ENCODE measurements around the gene ZNF302. TPM values are rescaled to one million over a fixed set of nuclear protein-coding genes. Genes with fewer than 3 reads are reported as not detected.

The ZNF302 gene
- total RNA-seq, 2 experiments from 2014 or later = 17.1 to 17.6 TPM

DNA sequence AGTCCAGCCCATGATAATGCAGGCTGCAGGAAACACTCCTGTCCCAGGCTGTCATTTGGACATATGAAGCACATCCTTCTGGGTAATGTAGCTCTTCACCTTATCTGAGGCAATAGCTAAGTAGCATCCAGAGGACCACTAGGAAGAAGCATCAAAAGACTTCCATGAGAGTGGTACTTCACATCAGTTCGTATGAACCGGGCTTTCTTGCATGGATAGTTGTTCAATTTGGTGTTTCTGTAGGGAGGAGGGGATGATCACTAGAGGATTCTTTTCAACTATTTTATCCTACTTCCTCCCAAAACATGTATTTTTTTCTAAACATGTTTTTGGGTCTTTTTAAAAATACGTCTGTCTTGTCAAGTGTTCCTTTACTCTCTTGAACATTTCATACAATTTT is 12.9 kb downstream of the ZNF302 start:
- Mint-ChIP-seq H3K4me3 (no peak overlapping the region), H3K27ac (no peak overlapping the region), H3K36me3 (ENCODE audit: low read depth) (peaks cover 13% of the 10 kb centered on the region), H3K9me3 (ENCODE audit: low read depth) (peaks cover 35% of the 10 kb centered on the region), H3K4me1 (no peaks in the 10 kb centered on the region), H3K27me3 (peaks cover 11% of the 10 kb centered on the region)
- DNase-seq (no peak), ATAC-seq (no peak)
- intact Hi-C loops (cut with DNase I, micrococcal nuclease) = no loop called here
- ChIA-PET POLR2A (interaction anchor here (0.8 kb wide), 1 partner anchor 13 kb away, joined by 5 read pairs; the partner anchor contains the start of genes SCGB2B2 and ZNF302), CTCF (interaction anchor here (1.3 kb wide), 1 partner anchor 12 kb away, joined by 4 read pairs; no protein-coding TSS in a partner anchor)

DNA sequence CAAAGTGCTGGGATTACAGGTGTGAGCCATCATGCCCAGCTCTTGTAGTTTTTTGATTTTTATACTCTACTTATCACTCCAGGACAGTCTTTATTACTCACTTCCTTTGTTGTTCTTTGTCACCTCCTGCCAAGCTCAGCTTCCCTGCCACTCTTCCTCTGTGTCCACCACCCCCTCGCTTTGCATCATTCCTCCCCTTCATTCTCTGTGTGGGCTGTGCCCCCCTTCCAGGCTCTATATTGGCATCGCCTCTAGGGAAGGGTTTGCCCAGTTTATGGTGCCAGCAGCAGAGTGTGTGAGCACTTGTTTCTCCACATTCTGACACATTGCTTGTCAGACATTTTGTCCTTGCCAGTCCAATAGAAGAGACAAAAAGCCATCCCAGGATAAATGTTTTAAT is 15.1 kb downstream of the ZNF302 start:
- POLR2A ChIA-PET = no interaction called here
- Mint-ChIP-seq H3K27me3 (peaks cover 11% of the 10 kb centered on the region), H3K27ac (no peak overlapping the region), H3K9me3 (ENCODE audit: low read depth) (peaks cover 16% of the 10 kb centered on the region), H3K4me1 (no peaks in the 10 kb centered on the region), H3K36me3 (ENCODE audit: low read depth) (no peaks in the 10 kb centered on the region), H3K4me3 (no peak overlapping the region)
- CTCF ChIA-PET = no interaction called here
- DNase-seq (no peak), ATAC-seq (peak; percentile 44)
- intact Hi-C loops (cut with DNase I, micrococcal nuclease) = no loop called here

DNA sequence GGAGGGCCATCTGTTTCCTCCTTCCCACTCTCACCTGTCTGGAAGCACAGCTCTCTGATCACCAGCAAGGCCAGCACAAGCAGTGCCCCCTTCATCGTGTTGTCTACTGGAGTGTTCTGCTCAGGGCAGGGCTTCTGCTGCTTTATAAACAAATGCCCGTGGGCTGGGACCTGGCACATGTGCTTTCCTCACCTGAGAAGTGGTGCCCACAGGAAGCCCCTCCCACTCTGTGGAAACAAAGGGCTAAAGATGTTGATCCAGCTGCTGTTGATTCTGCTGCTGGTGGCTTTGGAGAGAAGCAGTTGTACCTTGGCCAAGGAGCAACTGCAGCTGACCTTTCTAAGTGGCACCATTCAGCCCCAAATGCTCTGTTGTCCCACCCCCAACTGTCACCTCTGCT is 30.2 kb downstream of the ZNF302 start:
- Mint-ChIP-seq H3K27ac (no peak overlapping the region), H3K27me3 (peaks cover 28% of the 10 kb centered on the region), H3K36me3 (ENCODE audit: low read depth) (peaks cover 8% of the 10 kb centered on the region), H3K4me3 (no peak overlapping the region), H3K9me3 (ENCODE audit: low read depth) (peaks cover 9% of the 10 kb centered on the region), H3K4me1 (no peaks in the 10 kb centered on the region)
- DNase-seq (no peak), ATAC-seq (no peak)
- ChIA-PET CTCF (interaction anchor here (0.9 kb wide), 1 partner anchor 68 kb away, joined by 3 read pairs; no protein-coding TSS in a partner anchor), POLR2A (no interaction called here)
- intact Hi-C loops (cut with DNase I, micrococcal nuclease) = no loop called here

DNA sequence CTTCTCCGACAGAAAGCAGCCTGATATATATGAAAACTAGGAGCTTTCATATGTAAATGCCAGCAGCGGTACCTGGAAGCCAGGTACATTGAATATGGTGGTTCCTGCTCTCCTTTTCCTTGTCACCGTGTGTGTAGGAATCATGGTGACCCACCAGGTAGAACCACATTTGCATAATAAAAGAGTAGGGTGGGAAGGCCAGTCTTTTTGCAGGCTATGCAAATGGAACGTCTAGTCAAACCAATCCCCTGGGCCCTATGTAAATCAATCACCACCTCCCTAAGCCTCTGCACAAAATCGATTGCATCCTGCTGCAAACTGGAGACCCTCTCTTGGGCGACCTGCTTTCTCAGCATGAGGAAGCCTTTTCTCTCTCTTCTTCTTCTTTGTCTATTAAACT is 34.4 kb downstream of the ZNF302 start:
- Mint-ChIP-seq H3K4me1 (no peaks in the 10 kb centered on the region), H3K4me3 (no peak overlapping the region), H3K27ac (no peak overlapping the region), H3K27me3 (peaks cover 28% of the 10 kb centered on the region), H3K36me3 (ENCODE audit: low read depth) (peaks cover 11% of the 10 kb centered on the region), H3K9me3 (ENCODE audit: low read depth) (peaks cover 21% of the 10 kb centered on the region)
- ChIA-PET POLR2A (interaction anchor here (0.6 kb wide), 1 partner anchor 465 kb away, joined by 3 read pairs; no protein-coding TSS in a partner anchor), CTCF (interaction anchor here (0.6 to 6.5 kb wide), 7 partner anchors 15 to 331 kb away, joined by 3 to 88 read pairs (median 4); no protein-coding TSS in a partner anchor)
- intact Hi-C loops (cut with DNase I, micrococcal nuclease) = loop anchor here (1.0 to 5.0 kb wide), 6 partner anchors 73 to 933 kb away; partner anchors contain the start of gene PDCD2L (in 1 of the 2)
- DNase-seq (no peak), ATAC-seq (no peak)

DNA sequence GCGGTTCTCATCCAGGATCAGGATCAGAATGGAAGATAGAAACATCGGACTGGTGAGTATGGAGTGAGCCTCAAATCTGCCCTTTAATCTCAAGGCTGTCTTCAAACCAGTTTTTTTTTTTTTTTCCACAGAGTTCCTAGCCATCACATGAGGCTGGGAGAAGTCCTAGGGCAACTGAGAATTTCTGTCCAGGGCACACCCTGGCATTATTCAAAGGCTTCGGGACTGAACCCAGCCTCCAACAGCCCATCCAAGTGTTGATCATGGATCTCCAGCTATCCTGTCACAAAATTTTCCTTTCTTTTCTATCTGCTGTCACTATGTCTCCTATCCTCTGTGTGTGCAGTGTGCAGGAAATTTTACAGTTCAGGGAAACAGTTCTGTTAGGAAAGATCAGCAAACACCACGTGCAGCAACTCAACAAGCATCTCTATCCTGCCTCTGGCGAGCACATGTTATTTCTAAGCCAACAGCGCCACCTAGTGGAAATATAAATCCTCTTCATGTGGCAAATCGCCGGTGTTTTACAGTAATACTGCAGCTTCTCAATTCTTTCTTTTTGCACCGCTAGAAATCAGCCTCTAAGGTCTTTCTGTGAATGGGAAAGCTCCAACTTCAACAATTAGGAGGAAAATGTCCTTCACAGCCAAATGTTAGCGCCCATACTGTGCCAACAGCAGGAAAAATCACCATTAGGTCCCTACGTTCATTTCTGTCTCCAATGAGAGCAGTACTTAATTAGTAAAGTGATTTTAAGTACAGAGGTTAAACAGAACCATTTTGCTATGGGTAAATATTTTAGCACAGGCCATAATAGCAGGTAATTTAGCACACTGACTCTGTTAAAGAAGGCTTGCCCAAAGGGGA is 35.1 kb downstream of the ZNF302 start:
- peaks cover 8% of the 10 kb centered on the region for H3K36me3 Mint-ChIP-seq (ENCODE audit: low read depth)
- DNase-seq (peak; percentile 64), ATAC-seq (peak; percentile 70)
- ChIA-PET CTCF (interaction anchor here (0.6 to 6.5 kb wide), 10 partner anchors 13 to 332 kb away, joined by 3 to 88 read pairs (median 4); no protein-coding TSS in a partner anchor), POLR2A (interaction anchor here (0.6 to 0.7 kb wide), 4 partner anchors 112 to 1233 kb away, joined by 3 to 5 read pairs (median 3); no protein-coding TSS in a partner anchor)
- no peak overlapping the region for H3K27ac Mint-ChIP-seq
- peaks cover 19% of the 10 kb centered on the region for H3K9me3 Mint-ChIP-seq (ENCODE audit: low read depth)
- H3K4me1 Mint-ChIP-seq = no peaks in the 10 kb centered on the region
- H3K4me3 Mint-ChIP-seq = no peak overlapping the region
- intact Hi-C loops (cut with DNase I, micrococcal nuclease) = loop anchor here (1.0 to 5.0 kb wide), 6 partner anchors 73 to 934 kb away; partner anchors contain the start of gene PDCD2L (in 1 of the 2)
- peaks cover 24% of the 10 kb centered on the region for H3K27me3 Mint-ChIP-seq

- POLR2A ChIA-PET = interaction anchor here (0.6 to 0.7 kb wide), 2 partner anchors 111 to 1234 kb away, joined by 3 read pairs; no protein-coding TSS in a partner anchor
- DNase-seq (no peak), ATAC-seq (no peak)
- no peak overlapping the region for H3K4me3 Mint-ChIP-seq
- H3K4me1 Mint-ChIP-seq = no peaks in the 10 kb centered on the region
- CTCF ChIA-PET = interaction anchor here (0.8 to 6.5 kb wide), 8 partner anchors 12 to 211 kb away, joined by 3 to 88 read pairs (median 4); no protein-coding TSS in a partner anchor
- H3K27ac Mint-ChIP-seq = no peak overlapping the region
- peaks cover 19% of the 10 kb centered on the region for H3K9me3 Mint-ChIP-seq (ENCODE audit: low read depth)
- peaks cover 24% of the 10 kb centered on the region for H3K27me3 Mint-ChIP-seq
- peaks cover 8% of the 10 kb centered on the region for H3K36me3 Mint-ChIP-seq (ENCODE audit: low read depth)
- intact Hi-C loops (cut with DNase I, micrococcal nuclease) = loop anchor here (2.0 to 5.0 kb wide), 3 partner anchors 211 to 934 kb away; partner anchors contain the start of gene PDCD2L (in 1 of the 2)
Observed at GRCh38 chr19:34713262-34713637, 35.8 kb downstream of the ZNF302 start.

DNA sequence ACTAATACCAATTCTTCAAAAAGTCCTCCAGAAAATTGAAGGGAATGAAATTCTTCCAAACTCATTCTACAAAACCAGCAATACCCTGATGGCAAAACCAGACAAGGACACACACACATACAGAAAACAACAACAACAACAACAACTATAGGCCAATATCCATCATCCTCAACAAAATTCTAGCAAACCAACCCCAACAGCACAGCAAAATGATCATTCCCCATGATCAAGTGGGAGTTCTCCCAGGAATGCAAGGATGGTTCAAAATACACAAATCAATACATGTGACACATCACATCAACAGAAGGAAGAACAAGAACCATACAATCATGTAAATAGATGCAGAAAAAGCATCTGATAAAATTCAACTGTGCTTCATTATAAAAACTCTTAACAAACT is 37.9 kb downstream of the ZNF302 start:
- Mint-ChIP-seq H3K36me3 (ENCODE audit: low read depth) (peaks cover 8% of the 10 kb centered on the region), H3K27ac (no peak overlapping the region)
- intact Hi-C loops (cut with DNase I, micrococcal nuclease) = no loop called here

GRCh38 chr19:34722353-34722752 is 44.9 kb downstream of the ZNF302 start:
- ChIA-PET CTCF (interaction anchor here (1.2 kb wide), 1 partner anchor 23 kb away, joined by 3 read pairs; no protein-coding TSS in a partner anchor), POLR2A (no interaction called here)
- intact Hi-C loops (cut with DNase I, micrococcal nuclease) = no loop called here
- Mint-ChIP-seq H3K27ac (no peak overlapping the region), H3K4me3 (no peak overlapping the region), H3K4me1 (no peaks in the 10 kb centered on the region), H3K27me3 (peaks cover 14% of the 10 kb centered on the region), H3K36me3 (ENCODE audit: low read depth) (no peaks in the 10 kb centered on the region), H3K9me3 (ENCODE audit: low read depth) (no peaks in the 10 kb centered on the region)
- ATAC-seq = no peak
- no peak for DNase-seq

More for the DNA sequence above, 37.9 kb downstream of the ZNF302 start:
- peaks cover 21% of the 10 kb centered on the region for H3K27me3 Mint-ChIP-seq
- ChIA-PET POLR2A (no interaction called here), CTCF (interaction anchor here (6.5 kb wide), 1 partner anchor 75 kb away, joined by 88 read pairs; no protein-coding TSS in a partner anchor)
- DNase-seq (no peak), ATAC-seq (no peak)
- no peaks in the 10 kb centered on the region for H3K4me1 Mint-ChIP-seq
- no peak overlapping the region for H3K4me3 Mint-ChIP-seq
- peaks cover 19% of the 10 kb centered on the region for H3K9me3 Mint-ChIP-seq (ENCODE audit: low read depth)

DNA sequence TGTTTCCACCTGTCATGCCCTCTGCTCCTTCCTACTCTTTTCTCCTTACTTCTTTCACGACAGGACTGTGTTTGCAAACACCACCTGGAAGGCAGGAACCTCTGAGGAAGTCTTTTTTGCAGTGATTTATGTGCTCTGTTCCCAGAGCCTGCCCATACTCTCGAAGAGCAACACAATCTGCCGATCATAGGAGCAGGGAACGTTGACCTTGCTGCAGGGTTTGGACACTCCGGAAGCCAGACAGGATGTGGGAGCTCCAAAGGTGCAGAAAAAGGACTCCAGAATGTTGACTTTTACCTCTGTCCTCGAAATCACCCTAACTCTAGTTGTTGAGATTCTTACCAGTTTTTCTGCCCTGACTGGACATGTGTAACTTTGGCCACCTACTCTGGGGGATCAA is 47.9 kb downstream of the ZNF302 start:
- H3K36me3 Mint-ChIP-seq (ENCODE audit: low read depth) = no peaks in the 10 kb centered on the region
- H3K27me3 Mint-ChIP-seq = peaks cover 18% of the 10 kb centered on the region
- no peaks in the 10 kb centered on the region for H3K9me3 Mint-ChIP-seq (ENCODE audit: low read depth)
- ChIA-PET CTCF (interaction anchor here (1.7 kb wide), 1 partner anchor 13 kb away, joined by 3 read pairs; no protein-coding TSS in a partner anchor), POLR2A (no interaction called here)
- no peak overlapping the region for H3K4me3 Mint-ChIP-seq
- no peak overlapping the region for H3K27ac Mint-ChIP-seq
- intact Hi-C loops (cut with DNase I, micrococcal nuclease) = no loop called here
- ATAC-seq (no peak), DNase-seq (no peak)
- no peaks in the 10 kb centered on the region for H3K4me1 Mint-ChIP-seq

- peaks cover 9% of the 10 kb centered on the region for H3K27me3 Mint-ChIP-seq
- POLR2A ChIA-PET = no interaction called here
- intact Hi-C loops (cut with DNase I, micrococcal nuclease) = loop anchor here in 1 of 2 experiments (5.0 to 10.0 kb wide), 2 partner anchors 281 to 1356 kb away; partner anchors contain the start of gene CEBPG
- no peak overlapping the region for H3K4me3 Mint-ChIP-seq
- H3K4me1 Mint-ChIP-seq = peaks cover 22% of the 10 kb centered on the region
- peaks cover 5% of the 10 kb centered on the region for H3K9me3 Mint-ChIP-seq (ENCODE audit: low read depth)
- no peak overlapping the region for H3K27ac Mint-ChIP-seq
- CTCF ChIA-PET = no interaction called here
- DNase-seq (no peak), ATAC-seq (no peak)
- H3K36me3 Mint-ChIP-seq (ENCODE audit: low read depth) = peaks cover 13% of the 10 kb centered on the region
Observed at GRCh38 chr19:34731019-34731829, 53.7 kb downstream of the ZNF302 start.

- DNase-seq = no peak
- Mint-ChIP-seq H3K4me1 (peaks cover 22% of the 10 kb centered on the region), H3K9me3 (ENCODE audit: low read depth) (peaks cover 5% of the 10 kb centered on the region), H3K4me3 (no peak overlapping the region), H3K27me3 (peaks cover 4% of the 10 kb centered on the region), H3K36me3 (ENCODE audit: low read depth) (peaks cover 18% of the 10 kb centered on the region), H3K27ac (no peak overlapping the region)
- ChIA-PET POLR2A (no interaction called here), CTCF (no interaction called here)
- ATAC-seq = no peak
- intact Hi-C loops (cut with DNase I, micrococcal nuclease) = loop anchor here in 1 of 2 experiments (5.0 to 10.0 kb wide), 2 partner anchors 280 to 1357 kb away; partner anchors contain the start of gene CEBPG
Observed at GRCh38 chr19:34731964-34732363, 54.5 kb downstream of the ZNF302 start.

All from activated CD4-positive, alpha-beta T cell treated with anti-CD3 and anti-CD28 coated beads for 36 hours (primary cell).